T-helper 2 cell (primary cell): ENCODE data around the gene CCDC174.

Source experiments
- DNase-seq, 5 experiments: peaks; one replicate each; pipeline versions ENCODE4 v3.0.0 to v3.0.0-alpha.2; 2012 to 2022

Gene CCDC174

GRCh38 chr3:14706096-14706495, 54.5 kb downstream of the CCDC174 start:
- no peak for DNase-seq

DNA sequence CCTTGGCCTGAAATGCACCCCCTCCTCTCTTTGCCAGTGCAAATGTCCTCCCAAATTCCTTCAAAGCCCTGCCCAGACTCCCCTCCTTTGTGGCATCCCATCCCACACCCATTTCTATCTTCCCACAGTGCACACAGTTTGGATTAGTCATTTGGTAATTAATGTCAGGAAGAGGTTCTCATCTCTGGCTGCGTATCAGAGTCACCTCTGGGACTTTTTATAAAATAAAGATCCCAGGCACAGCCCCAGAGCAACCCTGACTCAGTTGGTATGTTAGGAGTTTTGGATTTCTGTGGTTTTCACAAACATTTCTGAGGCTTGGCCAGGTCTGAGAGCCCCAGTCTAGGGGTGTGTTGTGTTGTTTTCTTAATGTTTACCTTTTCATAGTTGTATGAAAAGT, 65.0 kb downstream of the CCDC174 start:
- no peak for DNase-seq

DNA sequence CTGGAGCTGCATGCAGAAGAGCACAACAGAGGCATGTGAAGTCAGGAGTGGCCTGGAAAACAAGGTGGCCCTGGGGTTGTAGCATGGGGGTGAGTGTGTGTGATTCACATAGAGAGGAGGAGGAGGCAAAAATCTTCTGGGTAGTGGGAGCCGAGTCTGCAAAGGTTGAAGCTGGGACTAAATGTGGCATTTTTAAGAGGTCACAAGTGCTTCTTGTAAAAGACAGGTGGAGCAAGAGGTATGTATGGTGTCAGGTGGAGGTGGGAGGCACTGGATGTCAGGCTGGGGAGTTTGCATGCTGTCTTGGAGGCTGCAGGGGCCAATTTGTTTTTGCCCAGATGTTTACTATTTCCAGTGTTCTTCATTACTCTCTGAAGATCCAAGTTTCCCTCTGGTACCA, 65.7 kb downstream of the CCDC174 start:
- no peak for DNase-seq

- DNase-seq: no peak
These were observed 67.0 kb downstream of the CCDC174 start for GRCh38 chr3:14718539-14718938.

DNA sequence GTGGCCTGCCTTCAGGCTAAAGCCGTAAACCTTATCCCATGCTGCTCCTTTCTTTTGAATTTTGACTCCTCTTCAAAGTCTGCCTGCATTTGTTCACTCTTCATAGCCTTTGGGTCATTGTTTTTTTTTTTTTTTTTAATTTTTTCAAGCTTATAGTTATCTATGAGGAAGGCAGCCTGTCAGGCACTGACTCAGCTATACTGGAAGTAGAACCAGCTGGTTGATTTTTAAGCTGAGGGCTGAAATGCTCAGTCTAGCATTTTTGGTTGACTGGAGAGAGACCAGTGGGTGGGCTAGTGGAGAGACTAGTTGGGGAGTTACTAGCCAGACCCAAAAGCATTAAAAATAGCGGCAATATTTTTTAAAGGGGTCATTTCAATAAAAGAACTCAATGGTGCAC, 67.4 kb downstream of the CCDC174 start:
- no peak for DNase-seq

- no peak for DNase-seq
These were observed 69.7 kb downstream of the CCDC174 start for GRCh38 chr3:14721126-14721864.
